Activated CD4-positive, alpha-beta T cell treated with anti-CD3 and anti-CD28 coated beads, Interleukin-2, amount 10 ng/mL, durations not matched to agents 7 days and 5 days (primary cell): ENCODE results near the gene VSX1. TPM values are rescaled to one million over a fixed set of nuclear protein-coding genes. Genes with fewer than 3 reads are reported as not detected.

Experiments used
- CTCF ChIA-PET: fragments of 350-600 bp; sonication (Branson Sonifier 250); formaldehyde crosslinking; loops from one replicate; lab custom pipeline; 2021; ENCODE audit warnings: antibody characterized with exemption; lab: Charles Lee
- POLR2A ChIA-PET: fragments of 350-600 bp; sonication (Branson Sonifier 250); formaldehyde crosslinking; loops from one replicate; lab custom pipeline; 2021; ENCODE audit warnings: antibody characterized with exemption; lab: Charles Lee
- DNase-seq: peaks from one replicate; pipeline ENCODE4 v3.0.0-alpha.2; 2020
- H3K27ac Mint-ChIP-seq: one replicate; pipeline ENCODE4 v1.8.0; 2021; ENCODE audit warnings: mild to moderate bottlenecking, moderate library complexity, mixed read lengths
- H3K27me3 Mint-ChIP-seq: one replicate; pipeline ENCODE4 v1.8.0; 2021; ENCODE audit warnings: mixed read lengths
- H3K36me3 Mint-ChIP-seq: one replicate; pipeline ENCODE4 v1.8.0; 2021; ENCODE audit warnings: low read depth, mixed read lengths
- H3K4me1 Mint-ChIP-seq: one replicate; pipeline ENCODE4 v1.8.0; 2021; ENCODE audit warnings: mixed read lengths
- H3K4me3 Mint-ChIP-seq: one replicate; pipeline ENCODE4 v1.8.0; 2021; ENCODE audit warnings: mild to moderate bottlenecking, moderate library complexity, mixed read lengths
- H3K9me3 Mint-ChIP-seq: one replicate; pipeline ENCODE4 v1.8.0; 2021; ENCODE audit warnings: mixed read lengths
- total RNA-seq, 2 experiments: library from RNA; stranded (reverse); gene quantifications; one replicate each; pipeline ENCODE4 v1.2.3, GENCODE V29; 2021

The VSX1 gene
- total RNA-seq, 2 experiments from 2014 or later, result not detected

DNA sequence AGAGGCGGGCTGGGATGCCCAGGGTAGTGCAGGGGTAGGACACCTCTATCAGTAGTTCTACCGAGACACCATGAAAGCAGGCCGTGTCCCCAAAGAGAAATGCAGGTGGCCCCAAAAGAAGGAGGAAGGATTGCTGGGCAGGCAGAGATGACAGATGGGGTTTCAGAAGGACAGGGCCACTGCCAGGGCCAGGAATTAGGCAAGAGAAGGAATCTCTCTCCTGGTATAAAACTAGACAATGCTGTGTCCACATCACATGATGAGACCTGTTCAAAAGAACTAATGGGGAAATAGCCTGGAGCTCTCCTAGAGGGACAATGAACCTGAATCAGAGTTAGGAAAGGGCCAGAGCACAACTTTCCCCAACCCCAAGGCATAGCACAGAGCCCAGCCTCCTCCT lies 21.6 kb upstream of the VSX1 start:
- Mint-ChIP-seq H3K9me3 (no peaks in the 10 kb centered on the region), H3K27me3 (peaks cover 13% of the 10 kb centered on the region), H3K4me3 (no peak overlapping the region), H3K27ac (no peak overlapping the region), H3K36me3 (no peaks in the 10 kb centered on the region), H3K4me1 (peaks cover 3% of the 10 kb centered on the region)
- ChIA-PET CTCF (no interaction called here), POLR2A (no interaction called here)
- no peak for DNase-seq

DNA sequence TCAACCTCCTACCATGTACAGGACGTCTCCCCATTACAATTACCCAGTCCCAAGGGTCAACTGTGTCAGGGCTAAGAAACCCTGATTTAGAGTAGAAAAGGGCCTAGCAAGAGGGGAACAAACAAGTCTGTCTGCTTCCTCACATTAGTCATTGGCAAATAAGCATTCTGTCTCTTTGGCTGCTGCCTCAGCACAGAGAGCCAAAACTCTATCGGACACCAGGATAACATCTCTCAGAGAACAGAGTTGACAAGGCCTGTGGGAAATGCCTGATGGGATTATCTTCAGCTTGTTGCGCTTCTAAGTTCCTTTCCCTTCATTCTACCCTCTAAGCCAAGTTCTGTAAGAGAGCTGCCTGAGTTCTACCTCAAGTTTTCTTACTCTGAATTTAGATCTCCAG lies 19.0 kb upstream of the VSX1 start:
- ChIA-PET CTCF (no interaction called here), POLR2A (no interaction called here)
- Mint-ChIP-seq H3K4me3 (no peak overlapping the region), H3K27ac (no peak overlapping the region), H3K9me3 (no peaks in the 10 kb centered on the region), H3K27me3 (peaks cover 2% of the 10 kb centered on the region), H3K4me1 (peaks cover 3% of the 10 kb centered on the region), H3K36me3 (no peaks in the 10 kb centered on the region)
- no peak for DNase-seq

GRCh38 chr20:25099601-25100140 lies 17.7 kb upstream of the VSX1 start:
- no peaks in the 10 kb centered on the region for H3K36me3 Mint-ChIP-seq
- no peaks in the 10 kb centered on the region for H3K9me3 Mint-ChIP-seq
- ChIA-PET CTCF (no interaction called here), POLR2A (no interaction called here)
- no peak overlapping the region for H3K27ac Mint-ChIP-seq
- DNase-seq, result no peak
- H3K27me3 Mint-ChIP-seq, result peaks cover 10% of the 10 kb centered on the region
- H3K4me1 Mint-ChIP-seq, result peaks cover 3% of the 10 kb centered on the region
- no peak overlapping the region for H3K4me3 Mint-ChIP-seq

DNA sequence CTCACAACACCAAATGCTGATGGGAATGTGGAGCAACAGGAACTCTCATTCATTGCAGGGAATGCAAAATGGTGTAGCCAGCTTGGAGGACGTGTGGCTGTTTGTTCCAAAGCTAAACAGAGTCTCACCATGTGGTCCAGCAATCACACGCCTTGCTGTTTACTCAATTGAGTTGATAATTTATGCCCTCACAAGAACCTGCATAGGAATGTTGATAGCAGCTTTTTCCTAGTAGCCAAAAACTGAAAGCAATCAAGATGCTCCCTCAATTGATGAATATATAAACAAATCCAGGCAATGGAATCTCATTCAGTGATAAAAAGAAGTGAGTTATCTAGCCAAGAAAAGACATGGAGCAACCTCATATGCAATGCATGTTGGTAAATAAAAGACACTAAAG lies 15.6 kb upstream of the VSX1 start:
- POLR2A ChIA-PET, result no interaction called here

GRCh38 chr20:25090492-25091429 lies 8.8 kb upstream of the VSX1 start:
- DNase-seq, result peak; percentile 76
- Mint-ChIP-seq H3K36me3 (no peaks in the 10 kb centered on the region), H3K27ac (peak overlapping the region; percentile 34), H3K27me3 (peaks cover 18% of the 10 kb centered on the region), H3K9me3 (no peaks in the 10 kb centered on the region), H3K4me1 (peaks cover 23% of the 10 kb centered on the region), H3K4me3 (no peak overlapping the region)
- ChIA-PET CTCF (interaction anchor here (0.9 to 1.3 kb wide), 3 partner anchors 11 to 308 kb away, joined by 3 to 4 read pairs (median 4); no protein-coding TSS in a partner anchor), POLR2A (no interaction called here)

More for the DNA sequence above, 15.6 kb upstream of the VSX1 start:
- Mint-ChIP-seq H3K27ac (no peak overlapping the region), H3K27me3 (peaks cover 12% of the 10 kb centered on the region), H3K9me3 (no peaks in the 10 kb centered on the region), H3K4me3 (no peak overlapping the region), H3K36me3 (no peaks in the 10 kb centered on the region), H3K4me1 (peaks cover 3% of the 10 kb centered on the region)
- DNase-seq, result no peak
- CTCF ChIA-PET, result no interaction called here

DNA sequence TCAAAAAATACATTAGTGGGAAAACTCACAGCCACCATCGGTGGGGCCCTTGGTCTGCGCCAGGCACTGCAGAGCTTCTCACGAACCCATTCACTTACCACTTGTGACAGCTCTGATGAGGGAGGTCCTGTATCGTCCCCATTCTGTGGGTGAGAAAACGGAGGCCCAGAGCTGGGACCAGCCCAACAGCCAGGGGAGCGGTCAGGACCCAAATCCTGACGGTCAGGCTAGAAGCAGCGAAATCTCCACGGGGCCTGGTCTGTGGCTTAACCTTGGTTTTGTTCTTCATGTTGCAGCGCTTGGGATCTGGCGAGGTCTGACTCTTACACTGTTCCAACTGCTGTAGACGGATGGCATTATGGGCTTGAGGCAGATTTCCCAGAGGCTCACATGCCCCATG lies 7.7 kb upstream of the VSX1 start:
- Mint-ChIP-seq H3K9me3 (no peaks in the 10 kb centered on the region), H3K4me3 (no peak overlapping the region), H3K27ac (no peak overlapping the region), H3K36me3 (no peaks in the 10 kb centered on the region), H3K4me1 (peaks cover 23% of the 10 kb centered on the region), H3K27me3 (peaks cover 19% of the 10 kb centered on the region)
- ChIA-PET POLR2A (no interaction called here), CTCF (interaction anchor here (0.9 kb wide), 1 partner anchor 12 kb away, joined by 3 read pairs; no protein-coding TSS in a partner anchor)
- DNase-seq, result no peak

DNA sequence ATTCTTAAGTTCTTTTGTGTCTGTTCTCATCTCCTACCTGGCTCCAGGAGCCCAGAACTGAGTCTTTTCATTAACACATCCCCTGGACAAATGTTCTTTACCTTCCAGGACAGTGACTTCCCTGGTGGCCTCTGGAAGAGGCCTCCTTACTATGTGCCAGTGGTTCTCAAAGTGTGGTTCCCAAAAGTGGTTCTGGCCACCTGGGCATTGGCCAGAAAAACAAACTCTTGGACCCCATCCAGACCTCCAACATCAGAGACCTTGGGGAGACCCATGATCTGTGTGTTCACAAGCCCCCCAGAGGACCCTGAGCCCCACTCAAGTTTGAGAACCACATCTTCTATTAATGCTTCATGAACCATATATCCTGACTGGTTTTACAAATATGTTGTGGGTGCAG lies 7.2 kb upstream of the VSX1 start:
- H3K36me3 Mint-ChIP-seq, result no peaks in the 10 kb centered on the region
- peaks cover 27% of the 10 kb centered on the region for H3K4me1 Mint-ChIP-seq
- POLR2A ChIA-PET, result no interaction called here
- peaks cover 24% of the 10 kb centered on the region for H3K27me3 Mint-ChIP-seq
- CTCF ChIA-PET, result no interaction called here
- H3K27ac Mint-ChIP-seq, result no peak overlapping the region
- no peaks in the 10 kb centered on the region for H3K9me3 Mint-ChIP-seq
- no peak for DNase-seq
- H3K4me3 Mint-ChIP-seq, result no peak overlapping the region

DNA sequence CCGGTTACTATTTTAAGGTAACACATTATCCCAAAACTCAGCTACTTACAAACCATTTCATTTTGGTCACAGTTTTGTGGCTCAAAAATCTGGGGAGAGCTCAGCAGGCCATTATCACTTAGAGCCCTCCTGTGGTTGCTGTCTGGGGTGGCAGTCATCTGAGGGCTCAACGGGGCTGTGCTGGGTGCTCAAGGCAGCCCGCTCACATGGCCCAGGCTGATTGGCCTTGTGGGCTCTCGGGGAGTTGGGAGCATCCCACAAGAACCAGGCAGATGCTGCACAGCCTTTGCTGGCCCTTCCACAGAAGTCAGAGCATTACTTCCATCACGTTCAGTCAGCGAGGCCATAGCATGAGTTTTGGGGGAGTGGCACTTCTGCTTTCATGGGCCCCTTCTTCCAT lies 6.3 kb upstream of the VSX1 start:
- Mint-ChIP-seq H3K27me3 (peaks cover 31% of the 10 kb centered on the region), H3K4me1 (peaks cover 34% of the 10 kb centered on the region), H3K36me3 (no peaks in the 10 kb centered on the region), H3K4me3 (no peak overlapping the region), H3K9me3 (no peaks in the 10 kb centered on the region), H3K27ac (no peak overlapping the region)
- ChIA-PET POLR2A (no interaction called here), CTCF (no interaction called here)
- no peak for DNase-seq

- Mint-ChIP-seq H3K4me1 (peaks cover 38% of the 10 kb centered on the region), H3K36me3 (no peaks in the 10 kb centered on the region), H3K27me3 (peaks cover 38% of the 10 kb centered on the region), H3K27ac (no peak overlapping the region), H3K9me3 (no peaks in the 10 kb centered on the region), H3K4me3 (no peak overlapping the region)
- no peak for DNase-seq
- CTCF ChIA-PET, result no interaction called here
- POLR2A ChIA-PET, result no interaction called here
These were observed 5.4 kb upstream of the VSX1 start for GRCh38 chr20:25087186-25087929.

DNA sequence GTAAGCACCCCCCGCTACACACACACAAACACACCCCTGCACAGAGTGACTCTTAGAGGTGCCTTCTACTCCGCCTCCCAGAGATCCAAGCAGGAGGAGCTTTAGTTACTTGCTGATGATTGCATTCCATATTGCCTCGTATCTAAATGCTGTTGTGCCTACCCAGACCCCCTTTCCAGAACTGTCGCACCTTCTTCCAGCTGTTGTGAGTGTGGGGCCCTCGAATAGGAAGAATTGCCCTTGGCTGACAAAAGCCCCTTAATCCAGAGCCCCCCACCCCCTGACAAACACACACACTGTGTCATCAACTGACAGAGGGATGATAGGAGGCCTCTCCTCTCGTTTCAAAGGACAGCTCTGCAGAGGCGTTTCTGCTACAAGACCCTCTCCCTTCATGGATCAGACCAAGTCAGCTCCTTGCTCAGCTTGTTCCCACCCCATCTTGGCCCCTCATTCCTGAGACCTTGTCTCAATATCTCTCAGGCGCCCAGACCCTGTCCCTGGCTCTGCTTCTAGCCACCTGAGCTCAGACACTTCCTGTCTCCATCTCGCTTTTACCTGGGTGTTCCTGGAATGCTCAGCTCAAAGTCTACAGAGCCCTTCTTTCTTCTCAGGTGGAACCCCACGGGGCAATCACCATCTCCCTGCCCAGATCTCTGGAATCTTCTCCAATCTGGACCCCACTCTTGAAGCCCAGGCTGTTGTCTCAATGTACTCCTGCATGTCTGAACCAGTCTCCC lies 4.0 kb upstream of the VSX1 start:
- H3K9me3 Mint-ChIP-seq, result no peaks in the 10 kb centered on the region
- peaks cover 45% of the 10 kb centered on the region for H3K27me3 Mint-ChIP-seq
- no peak for DNase-seq
- POLR2A ChIA-PET, result no interaction called here
- H3K36me3 Mint-ChIP-seq, result no peaks in the 10 kb centered on the region
- H3K4me1 Mint-ChIP-seq, result peaks cover 29% of the 10 kb centered on the region
- no peak overlapping the region for H3K27ac Mint-ChIP-seq
- H3K4me3 Mint-ChIP-seq, result no peak overlapping the region
- CTCF ChIA-PET, result interaction anchor here (0.8 kb wide), 1 partner anchor 75 kb away, joined by 3 read pairs; no protein-coding TSS in a partner anchor

GRCh38 chr20:25084626-25085187 lies 2.8 kb upstream of the VSX1 start:
- no peak for DNase-seq
- CTCF ChIA-PET, result interaction anchor here (0.5 kb wide), 1 partner anchor 39 kb away, joined by 3 read pairs; no protein-coding TSS in a partner anchor
- Mint-ChIP-seq H3K27ac (no peak overlapping the region), H3K27me3 (peaks cover 57% of the 10 kb centered on the region), H3K4me1 (peaks cover 19% of the 10 kb centered on the region), H3K36me3 (no peaks in the 10 kb centered on the region), H3K4me3 (no peak overlapping the region), H3K9me3 (no peaks in the 10 kb centered on the region)
- POLR2A ChIA-PET, result no interaction called here
